Measurements from ENCODE around the gene CDX2.

GRCh38 chr13:27971776-27972477 lies 2.8 kb upstream of the CDX2 start:
- TF ChIP-seq, protein P1, sequence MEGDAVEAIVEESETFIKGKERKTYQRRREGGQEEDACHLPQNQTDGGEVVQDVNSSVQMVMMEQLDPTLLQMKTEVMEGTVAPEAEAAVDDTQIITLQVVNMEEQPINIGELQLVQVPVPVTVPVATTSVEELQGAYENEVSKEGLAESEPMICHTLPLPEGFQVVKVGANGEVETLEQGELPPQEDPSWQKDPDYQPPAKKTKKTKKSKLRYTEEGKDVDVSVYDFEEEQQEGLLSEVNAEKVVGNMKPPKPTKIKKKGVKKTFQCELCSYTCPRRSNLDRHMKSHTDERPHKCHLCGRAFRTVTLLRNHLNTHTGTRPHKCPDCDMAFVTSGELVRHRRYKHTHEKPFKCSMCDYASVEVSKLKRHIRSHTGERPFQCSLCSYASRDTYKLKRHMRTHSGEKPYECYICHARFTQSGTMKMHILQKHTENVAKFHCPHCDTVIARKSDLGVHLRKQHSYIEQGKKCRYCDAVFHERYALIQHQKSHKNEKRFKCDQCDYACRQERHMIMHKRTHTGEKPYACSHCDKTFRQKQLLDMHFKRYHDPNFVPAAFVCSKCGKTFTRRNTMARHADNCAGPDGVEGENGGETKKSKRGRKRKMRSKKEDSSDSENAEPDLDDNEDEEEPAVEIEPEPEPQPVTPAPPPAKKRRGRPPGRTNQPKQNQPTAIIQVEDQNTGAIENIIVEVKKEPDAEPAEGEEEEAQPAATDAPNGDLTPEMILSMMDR (IDR thresholded peaks at IDR 0.05; ENCODE audit: poor library complexity, severe bottlenecking): no peak
- TF ChIP-seq EZH2 (IDR thresholded peaks at IDR 0.05; ENCODE audit: borderline replicate concordance, insufficient read depth, low read length, poor library complexity, severe bottlenecking): no peak

All from neural cell (in vitro differentiated cells).